Embryonic facial prominence (tissue), 1 donor: Measurements from ENCODE around the gene COX8C.
A peak's percentile ranks its signal among the peaks of the same experiment; 100 is the strongest.
"Not testable (repeated sequence)": the region's sequence is repeated elsewhere in the genome, so short reads cannot be mapped to it uniquely, and the experiment has no call there.

Source experiments
- DNase-seq: peaks from one replicate; pipeline ENCODE4 v3.0.0-alpha.2; 2016; ENCODE audit errors: extremely low spot score

COX8C gene

DNA sequence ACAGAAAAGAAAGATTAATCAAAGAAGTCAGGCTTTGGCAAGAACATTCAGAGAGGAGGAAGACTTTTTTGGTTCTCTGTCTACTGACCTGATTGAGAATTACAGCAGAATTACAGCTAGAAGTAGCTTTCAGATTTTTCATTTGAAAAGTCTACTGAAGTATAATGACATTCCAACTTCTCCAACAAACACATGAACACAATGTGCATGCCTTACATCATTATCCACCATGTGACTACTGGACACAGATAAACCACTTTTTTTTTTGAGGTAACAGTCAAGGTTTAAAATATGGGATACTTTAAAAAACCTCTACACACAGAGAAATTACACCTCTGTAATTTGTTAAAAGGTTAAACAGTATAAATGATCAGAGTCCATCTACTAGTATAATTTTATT, 26.5 kb upstream of the COX8C start:
- no peak for DNase-seq

GRCh38 chr14:93322929-93323599, 23.9 kb upstream of the COX8C start:
- no peak for DNase-seq

DNA sequence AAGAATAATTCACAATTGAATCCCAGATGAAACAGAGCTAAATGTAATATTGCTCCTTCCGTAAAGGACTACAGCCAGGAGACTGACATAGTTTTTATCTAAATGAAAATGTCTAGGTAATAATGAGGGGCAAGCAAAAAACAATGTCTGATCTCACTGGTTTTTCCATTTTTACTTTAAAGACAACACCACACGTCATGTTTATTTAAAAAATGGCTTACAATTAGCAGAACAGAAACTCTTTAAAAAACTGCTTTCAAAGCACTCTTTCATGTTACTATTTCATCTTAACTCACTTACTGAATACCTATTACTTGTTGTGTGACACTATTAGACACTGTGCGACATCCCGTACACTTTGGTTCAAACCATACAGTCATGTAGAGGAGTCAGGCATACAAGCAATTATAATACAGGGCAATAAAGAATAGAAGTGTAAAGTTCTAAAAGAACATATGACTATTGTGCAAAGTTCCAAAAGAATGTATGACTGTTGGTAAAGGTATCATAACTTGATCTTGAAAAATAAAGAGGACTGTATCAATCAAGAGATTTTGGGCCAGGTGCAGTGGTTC, 23.3 kb upstream of the COX8C start:
- DNase-seq, result no peak

DNA sequence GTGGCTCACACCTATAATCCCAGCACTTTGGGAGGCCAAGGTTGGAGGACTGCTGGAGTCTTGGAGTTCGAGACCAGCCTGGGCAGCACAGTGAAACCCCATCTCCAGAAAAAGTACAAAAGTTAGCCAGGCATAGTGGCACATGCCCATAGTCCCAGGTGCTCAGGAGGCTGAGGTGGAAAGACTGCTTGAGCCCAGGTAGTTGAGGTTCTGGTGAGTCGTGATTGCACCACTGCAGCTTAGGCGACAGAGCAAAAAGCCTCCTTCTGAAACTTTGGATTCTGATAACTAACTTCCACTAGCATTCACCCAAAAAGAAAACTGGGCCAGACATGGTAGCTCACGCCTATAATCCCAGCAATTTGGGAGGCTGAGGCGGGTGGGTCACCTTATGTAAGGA, 20.8 kb upstream of the COX8C start:
- no peak for DNase-seq

DNA sequence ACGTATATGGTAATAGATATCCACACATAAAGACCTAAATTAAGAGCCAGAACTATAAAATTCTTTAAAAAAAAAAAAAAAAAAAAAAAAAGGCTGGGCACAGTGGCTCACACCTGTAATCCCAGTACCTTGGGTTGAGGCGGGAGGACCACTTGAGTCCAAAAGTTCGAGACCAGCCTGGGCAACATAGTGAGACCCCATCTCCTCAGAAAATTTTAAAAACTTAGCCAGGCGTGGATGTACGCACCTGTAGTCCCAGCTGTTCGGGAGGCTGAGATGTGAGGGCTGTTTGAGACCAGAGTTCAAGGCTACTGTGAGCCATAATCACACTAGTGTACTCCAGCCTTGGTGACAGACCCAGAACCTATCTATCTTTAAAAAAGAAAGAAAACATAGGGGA, 18.4 kb upstream of the COX8C start:
- no peak for DNase-seq

DNA sequence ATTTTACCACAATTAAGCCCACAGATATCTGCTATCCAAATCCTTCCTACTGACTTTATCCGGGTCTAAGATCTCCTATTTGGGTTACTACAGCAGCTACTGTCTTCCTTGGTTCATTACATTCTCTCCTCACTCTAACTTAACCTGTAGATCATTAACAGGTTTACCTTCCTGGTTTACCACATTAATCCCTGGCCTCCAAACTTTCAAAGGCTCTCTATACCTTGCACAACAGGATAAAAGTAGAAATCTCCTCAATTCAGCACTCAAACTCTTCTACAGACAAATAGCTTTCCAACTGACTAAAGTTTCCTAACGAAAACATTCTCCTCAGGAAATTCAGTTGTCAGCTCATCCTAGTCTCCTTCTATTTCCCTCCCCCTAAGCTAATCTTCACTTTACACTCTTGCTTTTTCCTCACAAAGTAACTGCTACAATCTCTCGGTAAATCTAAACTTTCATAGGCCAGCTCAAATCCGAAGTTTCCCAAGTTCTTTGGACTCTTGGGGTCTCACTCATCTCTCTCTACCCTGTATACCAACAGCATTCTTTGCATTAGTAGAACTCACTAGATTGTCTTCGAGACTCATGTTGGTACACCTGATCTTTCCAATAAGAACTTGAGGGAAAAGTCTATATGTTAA, 16.9 kb upstream of the COX8C start:
- no peak for DNase-seq

DNA sequence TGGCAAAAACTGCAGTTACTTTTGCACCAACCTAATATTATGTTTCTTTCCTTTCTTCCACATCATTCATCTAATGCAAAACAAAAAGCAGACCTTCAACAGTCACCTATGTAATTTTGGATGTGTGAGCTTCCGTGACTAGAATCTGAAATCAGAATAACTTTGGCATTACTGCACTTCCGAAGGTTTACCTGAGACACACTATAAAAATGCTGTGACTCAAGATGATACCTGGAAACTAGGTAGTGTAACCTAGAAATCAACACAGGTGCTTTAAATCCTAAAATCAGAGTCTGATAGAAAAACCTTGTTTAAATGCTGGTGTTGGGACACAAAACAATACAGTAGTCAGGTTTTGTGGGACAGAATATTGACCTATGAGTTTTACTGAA, 16.4 kb upstream of the COX8C start:
- no peak for DNase-seq

- DNase-seq, result no peak
Observed at GRCh38 chr14:93331002-93331727, 15.8 kb upstream of the COX8C start.

DNA sequence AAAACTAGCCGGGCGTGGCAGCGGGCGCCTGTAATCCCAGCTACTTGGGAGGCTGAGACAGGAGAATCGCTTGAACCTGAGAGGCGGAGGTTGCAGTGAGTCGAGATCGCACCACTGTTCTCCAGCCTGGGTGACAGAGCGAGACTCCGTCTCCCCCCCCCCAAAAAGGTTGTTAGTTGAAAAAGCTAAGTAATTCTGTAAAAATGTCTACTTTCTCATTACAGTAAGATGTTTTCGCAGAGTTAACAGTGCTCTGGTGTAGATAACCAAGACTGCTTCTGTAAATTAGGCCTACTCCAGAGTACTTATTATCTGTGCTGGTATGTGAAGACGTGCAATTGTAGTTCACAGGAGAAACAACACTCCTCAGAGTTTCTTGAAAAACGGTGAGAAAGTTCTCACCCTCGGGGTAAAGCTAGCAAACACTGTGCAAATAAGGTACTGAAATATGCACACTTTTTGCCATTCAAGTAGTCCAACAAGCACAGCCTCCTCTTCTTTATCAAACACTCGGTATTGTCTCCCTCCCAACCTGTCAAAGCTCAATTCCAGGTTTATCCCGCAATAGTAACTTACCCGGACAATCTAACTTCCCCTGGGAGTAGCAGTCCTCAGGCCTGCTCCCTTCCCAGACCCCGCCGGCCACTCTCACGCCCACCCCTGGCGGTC, 15.1 kb upstream of the COX8C start:
- no peak for DNase-seq

GRCh38 chr14:93332397-93332852, 14.6 kb upstream of the COX8C start:
- no peak for DNase-seq

GRCh38 chr14:93332853-93333630, 13.9 kb upstream of the COX8C start, which contains the start of gene BTBD7:
Gene BTBD7 (minus strand): TSS chr14:93333036. CDS start chr14:93296051, 36,985 bp downstream.
- DNase-seq, result peak; percentile 85

GRCh38 chr14:93333631-93334103, 13.3 kb upstream of the COX8C start:
- no peak for DNase-seq

DNA sequence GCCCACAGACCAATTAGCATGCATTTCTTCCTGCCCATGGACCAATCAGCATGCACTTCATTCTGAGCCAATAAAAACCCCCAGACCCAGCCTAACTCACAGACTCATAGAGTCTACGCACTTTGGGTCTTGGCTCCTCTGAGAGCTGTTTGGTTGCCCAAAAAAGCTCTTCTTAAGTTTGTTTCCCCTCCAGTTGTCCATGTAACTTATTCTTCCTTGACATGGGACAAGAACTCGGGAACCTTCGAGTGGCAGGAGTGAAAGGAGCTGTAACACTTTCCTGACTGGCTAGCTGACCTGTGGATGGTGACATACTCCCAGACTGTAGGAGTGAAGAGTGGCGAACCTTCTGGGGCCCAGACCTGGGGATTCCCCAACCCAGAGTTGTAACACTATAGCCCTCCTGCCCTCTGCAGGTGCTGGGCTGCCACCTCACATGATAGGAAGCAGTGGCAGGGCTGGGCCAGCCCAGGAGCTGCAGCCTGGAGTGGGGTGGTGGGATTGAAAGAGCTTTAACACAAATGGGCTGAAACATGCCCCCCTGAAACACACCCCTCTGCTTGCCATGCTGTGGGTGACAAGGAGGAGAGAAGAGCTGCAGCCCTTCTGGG, 9.7 kb upstream of the COX8C start:
- no peak for DNase-seq

GRCh38 chr14:93337884-93338283, 9.1 kb upstream of the COX8C start:
- DNase-seq, result no peak

GRCh38 chr14:93343266-93343665, 3.7 kb upstream of the COX8C start:
- no peak for DNase-seq

GRCh38 chr14:93343797-93344196, 3.2 kb upstream of the COX8C start:
- no peak for DNase-seq

GRCh38 chr14:93347850-93348249, 868 bp downstream of the COX8C start:
- no peak for DNase-seq

DNA sequence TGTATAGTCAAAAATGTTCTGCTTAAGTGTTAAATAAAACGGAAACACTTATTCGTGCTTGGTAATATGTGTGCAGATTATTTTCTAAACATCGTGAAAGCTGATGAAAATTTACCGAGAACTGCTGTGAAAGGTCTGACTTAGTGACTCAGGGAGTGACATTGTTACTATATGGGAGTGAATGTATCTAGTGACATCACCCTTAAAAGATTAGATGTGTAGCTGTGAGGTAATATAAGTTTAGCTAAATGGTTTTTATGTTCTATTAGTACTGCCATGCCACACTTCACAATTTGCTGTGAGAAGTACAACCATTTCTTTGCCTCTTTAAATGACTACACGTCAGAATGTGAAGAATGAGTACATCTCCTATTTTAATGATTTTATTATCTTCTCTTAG, 1.3 kb downstream of the COX8C start:
- no peak for DNase-seq

- DNase-seq, result not testable (repeated sequence)
Observed at GRCh38 chr14:93354873-93355272, 7.9 kb downstream of the COX8C start.

DNA sequence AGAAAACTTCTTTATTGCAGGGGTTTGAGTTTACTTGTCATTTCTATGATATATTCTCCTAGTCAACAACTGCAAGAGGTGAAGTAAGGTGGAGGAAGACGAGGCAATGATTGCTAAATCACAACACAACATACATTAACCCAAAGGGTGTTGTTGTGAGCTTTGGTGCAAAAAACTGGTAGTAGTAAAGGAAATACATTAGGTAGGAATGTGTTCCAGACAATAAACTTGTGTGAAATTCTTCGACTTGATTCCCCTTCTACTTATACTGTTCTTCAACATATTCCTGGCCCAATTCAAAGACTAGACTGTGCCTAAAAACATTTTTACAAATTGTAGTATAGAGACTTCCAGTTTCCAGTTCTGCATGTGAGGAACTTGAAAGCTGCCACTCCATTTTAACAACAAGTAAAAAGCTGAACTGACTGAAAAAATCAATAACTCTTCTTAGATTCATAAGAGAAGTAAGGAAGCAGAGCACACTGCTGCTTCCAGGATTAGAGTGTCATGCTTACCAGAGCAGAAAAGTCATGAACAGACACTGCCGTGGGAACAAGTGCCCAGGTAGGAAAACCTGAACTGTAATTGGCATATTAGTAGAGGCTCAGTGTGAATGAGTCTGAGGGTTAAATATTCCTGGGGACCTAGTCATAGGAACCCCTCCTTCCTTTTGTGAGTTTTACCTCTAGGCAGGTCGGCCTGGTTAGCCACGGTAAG, 22.2 kb downstream of the COX8C start:
- no peak for DNase-seq
